Osteoblast (primary cell): ENCODE data around the gene FRMD4B. TPM values are rescaled to one million over a fixed set of nuclear protein-coding genes. Genes with fewer than 3 reads are reported as not detected.

Experiments
- DNase-seq: peaks from one replicate; pipeline ENCODE4 v3.0.0; 2011; ENCODE audit warnings: low spot score, mixed read lengths; ENCODE audit not compliant: insufficient read length; ENCODE audit errors: missing footprints
- H2AFZ ChIP-seq: 2 replicates; pipeline ENCODE4 v1.6.0; 2011; ENCODE audit warnings: mild to moderate bottlenecking, low read length
- H3K27ac ChIP-seq: 2 replicates; pipeline ENCODE4 v1.5.1; 2011; ENCODE audit warnings: mild to moderate bottlenecking, low read depth, low read length, moderate library complexity
- H3K27me3 ChIP-seq: 2 replicates; pipeline ENCODE4 v1.6.0; 2012; ENCODE audit warnings: mild to moderate bottlenecking, control low read depth, inconsistent platforms, low read length, moderate library complexity; ENCODE audit not compliant: insufficient read depth
- H3K36me3 ChIP-seq: 2 replicates; pipeline ENCODE4 v1.5.1; 2011; ENCODE audit warnings: mild to moderate bottlenecking, low read length, control low read depth, moderate library complexity; ENCODE audit not compliant: insufficient read depth
- H3K4me1 ChIP-seq: 2 replicates; pipeline ENCODE4 v1.5.1; 2011; ENCODE audit warnings: mild to moderate bottlenecking, low read length, control low read depth, moderate library complexity; ENCODE audit not compliant: insufficient read depth
- H3K4me2 ChIP-seq: 2 replicates; pipeline ENCODE4 v1.6.0; 2011; ENCODE audit warnings: mild to moderate bottlenecking, low read length; ENCODE audit not compliant: insufficient read depth
- H3K4me3 ChIP-seq: fragments of 200-600 bp; sonication (generic); 3 replicates; pipeline ENCODE4 v1.5.1; 2012; ENCODE audit warnings: mild to moderate bottlenecking, low read length, inconsistent platforms; ENCODE audit not compliant: insufficient read depth
- H3K79me2 ChIP-seq: 2 replicates; pipeline ENCODE4 v1.6.0; 2012; ENCODE audit warnings: mild to moderate bottlenecking, low read length, control low read depth, inconsistent platforms; ENCODE audit not compliant: insufficient read depth
- H3K9me3 ChIP-seq: 2 replicates; pipeline ENCODE4 v1.5.1; 2011; ENCODE audit warnings: low read depth, low read length, control low read depth
- H4K20me1 ChIP-seq: 2 replicates; pipeline ENCODE4 v1.6.0; 2012; ENCODE audit warnings: mild to moderate bottlenecking, low read length, control low read depth; ENCODE audit not compliant: insufficient read depth
- total RNA-seq: library from RNA; depleted of rRNA; stranded (reverse); fragments of >200 nt; gene quantifications from 2 replicates; pipeline ENCODE4 v1.2.3, GENCODE V29; 2012
- TF ChIP-seq, protein P1 (sequence below): IDR thresholded peaks from 2 replicates; pipeline ENCODE4 v1.5.1; 2011; ENCODE audit warnings: mild to moderate bottlenecking, low read depth, low read length, moderate library complexity; ENCODE audit errors: extremely low read depth

FRMD4B gene
- total RNA-seq, 1 donor: 0.72 TPM

DNA sequence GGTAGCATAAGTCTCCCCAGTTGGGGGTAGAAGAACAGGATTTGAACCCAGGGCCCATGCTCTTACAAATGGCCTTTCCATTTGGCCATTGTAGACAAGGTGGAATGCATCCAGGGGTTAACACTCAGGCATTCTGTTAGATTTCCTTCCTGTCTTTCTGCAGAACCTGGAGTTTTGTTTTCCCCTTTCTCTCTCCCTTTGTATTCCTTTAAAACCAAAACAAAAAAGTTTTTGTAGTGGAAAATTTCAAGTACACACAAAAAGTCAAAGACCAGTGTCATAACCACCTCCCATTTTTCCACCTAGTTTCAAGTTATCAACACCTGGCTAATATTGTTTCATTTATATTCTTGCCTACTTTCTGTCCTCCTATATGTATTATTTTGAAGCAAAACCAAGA lies 26.0 kb downstream of the FRMD4B start:
- Histone ChIP-seq H3K9me3 (no peaks in the 10 kb centered on the region), H2AFZ (no peak overlapping the region), H3K27me3 (no peaks in the 10 kb centered on the region), H3K36me3 (no peaks in the 10 kb centered on the region), H3K4me1 (peaks cover 5% of the 10 kb centered on the region), H3K79me2 (no peaks in the 10 kb centered on the region), H3K4me3 (no peak overlapping the region), H3K27ac (no peak overlapping the region), H4K20me1 (no peaks in the 10 kb centered on the region), H3K4me2 (no peak overlapping the region)
- DNase-seq: no peak
- TF ChIP-seq, protein P1, sequence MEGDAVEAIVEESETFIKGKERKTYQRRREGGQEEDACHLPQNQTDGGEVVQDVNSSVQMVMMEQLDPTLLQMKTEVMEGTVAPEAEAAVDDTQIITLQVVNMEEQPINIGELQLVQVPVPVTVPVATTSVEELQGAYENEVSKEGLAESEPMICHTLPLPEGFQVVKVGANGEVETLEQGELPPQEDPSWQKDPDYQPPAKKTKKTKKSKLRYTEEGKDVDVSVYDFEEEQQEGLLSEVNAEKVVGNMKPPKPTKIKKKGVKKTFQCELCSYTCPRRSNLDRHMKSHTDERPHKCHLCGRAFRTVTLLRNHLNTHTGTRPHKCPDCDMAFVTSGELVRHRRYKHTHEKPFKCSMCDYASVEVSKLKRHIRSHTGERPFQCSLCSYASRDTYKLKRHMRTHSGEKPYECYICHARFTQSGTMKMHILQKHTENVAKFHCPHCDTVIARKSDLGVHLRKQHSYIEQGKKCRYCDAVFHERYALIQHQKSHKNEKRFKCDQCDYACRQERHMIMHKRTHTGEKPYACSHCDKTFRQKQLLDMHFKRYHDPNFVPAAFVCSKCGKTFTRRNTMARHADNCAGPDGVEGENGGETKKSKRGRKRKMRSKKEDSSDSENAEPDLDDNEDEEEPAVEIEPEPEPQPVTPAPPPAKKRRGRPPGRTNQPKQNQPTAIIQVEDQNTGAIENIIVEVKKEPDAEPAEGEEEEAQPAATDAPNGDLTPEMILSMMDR: no peak

DNA sequence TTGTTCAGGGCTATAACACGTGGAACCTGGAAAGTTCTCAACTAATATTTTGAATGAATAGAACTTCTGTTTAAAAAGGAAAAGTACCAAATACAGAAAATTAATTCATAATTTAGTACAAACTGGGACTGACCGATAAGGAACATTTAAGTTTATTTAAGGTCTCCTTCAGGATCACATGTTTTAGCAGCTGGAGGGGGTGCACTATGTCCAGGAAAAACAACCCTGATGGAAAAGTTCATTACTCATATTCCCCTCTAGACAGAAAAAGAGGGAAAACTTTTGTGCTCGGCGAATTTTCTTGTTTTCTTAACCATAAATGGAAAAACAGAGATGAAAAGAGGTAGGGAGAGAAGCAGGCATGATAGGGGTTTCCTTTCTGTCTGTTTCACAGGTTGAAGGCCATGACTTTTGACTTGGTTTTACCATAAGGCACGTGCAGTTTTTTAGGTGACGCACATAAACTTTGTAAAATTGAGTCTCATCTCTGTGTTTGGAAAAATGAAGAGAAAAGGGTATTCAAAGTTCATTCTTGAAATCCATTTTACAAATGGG lies 26.5 kb downstream of the FRMD4B start:
- H3K4me2 ChIP-seq: no peak overlapping the region
- no peak for DNase-seq

DNA sequence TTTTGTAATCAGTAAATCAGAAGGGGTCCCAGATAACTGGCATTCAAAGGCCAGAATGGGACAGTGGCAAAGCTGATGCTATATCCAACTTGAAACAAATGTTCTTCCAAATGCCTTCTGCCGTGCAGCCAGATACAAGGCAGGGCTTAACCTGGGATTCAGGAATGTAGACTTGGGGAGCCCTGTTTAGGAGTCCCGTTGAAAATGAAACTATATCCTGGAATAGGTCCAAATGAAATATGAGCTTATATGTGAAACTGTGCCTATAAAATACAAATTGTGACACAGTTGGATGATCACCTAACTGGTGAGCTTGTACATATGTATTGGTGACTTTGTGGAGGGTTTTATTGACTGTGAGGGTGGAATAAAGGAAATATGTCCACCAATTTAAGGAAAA lies 28.7 kb downstream of the FRMD4B start:
- Histone ChIP-seq H3K4me1 (no peaks in the 10 kb centered on the region), H3K9me3 (no peaks in the 10 kb centered on the region), H3K4me3 (no peak overlapping the region), H3K4me2 (no peak overlapping the region), H4K20me1 (no peaks in the 10 kb centered on the region), H2AFZ (no peak overlapping the region), H3K27me3 (no peaks in the 10 kb centered on the region), H3K36me3 (no peaks in the 10 kb centered on the region), H3K27ac (no peak overlapping the region), H3K79me2 (no peaks in the 10 kb centered on the region)
- TF ChIP-seq, protein P1: no peak
- no peak for DNase-seq

More for the DNA sequence above, 26.5 kb downstream of the FRMD4B start:
- H4K20me1 ChIP-seq: no peaks in the 10 kb centered on the region
- H3K27ac ChIP-seq: no peak overlapping the region
- H3K4me1 ChIP-seq: peaks cover 2% of the 10 kb centered on the region
- H2AFZ ChIP-seq: no peak overlapping the region
- H3K79me2 ChIP-seq: no peaks in the 10 kb centered on the region
- TF ChIP-seq, protein P1: no peak
- H3K9me3 ChIP-seq: no peaks in the 10 kb centered on the region
- H3K27me3 ChIP-seq: no peaks in the 10 kb centered on the region
- H3K36me3 ChIP-seq: no peaks in the 10 kb centered on the region
- H3K4me3 ChIP-seq: no peak overlapping the region

DNA sequence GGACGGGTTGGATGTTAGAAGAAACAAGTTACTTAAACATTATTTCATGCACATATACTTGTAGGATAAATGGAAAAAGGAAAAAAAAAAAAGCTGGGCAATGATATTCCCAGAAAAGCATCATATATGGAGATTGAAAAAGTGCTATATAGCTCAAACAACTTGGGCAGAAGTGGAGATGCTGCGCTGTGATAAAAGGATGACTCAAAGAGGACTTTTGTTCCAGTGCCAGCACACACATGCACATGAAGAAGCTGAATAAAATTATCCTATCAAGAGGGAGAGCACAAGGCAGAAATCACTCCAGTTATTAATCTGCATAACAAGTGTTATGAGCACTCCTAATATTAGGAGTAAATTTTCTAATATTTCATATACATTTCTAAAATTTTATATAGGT lies 30.9 kb downstream of the FRMD4B start:
- no peaks in the 10 kb centered on the region for H4K20me1 ChIP-seq
- H3K4me1 ChIP-seq: no peaks in the 10 kb centered on the region
- no peak overlapping the region for H3K27ac ChIP-seq
- TF ChIP-seq, protein P1: no peak
- no peaks in the 10 kb centered on the region for H3K9me3 ChIP-seq
- H3K4me3 ChIP-seq: no peak overlapping the region
- H2AFZ ChIP-seq: no peak overlapping the region
- H3K79me2 ChIP-seq: no peaks in the 10 kb centered on the region
- H3K36me3 ChIP-seq: no peaks in the 10 kb centered on the region
- no peaks in the 10 kb centered on the region for H3K27me3 ChIP-seq
- no peak overlapping the region for H3K4me2 ChIP-seq
- DNase-seq: no peak
